MCF 10A (cell line): ENCODE data around the gene MINK1. TPM values are rescaled to one million over a fixed set of nuclear protein-coding genes. Genes with fewer than 3 reads are reported as not detected.

Experiments
- BruUV-seq: library from RNA; stranded (reverse); fragments of 400-500 nt; replicated peaks from 2 replicates; lab custom pipeline; 2021; lab: Mats Ljungman, UMichigan
- CTCF ChIA-PET: fragments of 300-600 bp; sonication (Branson Sonifier 250); formaldehyde crosslinking; extraction: SDS; loops from one replicate; lab custom pipeline; 2021; ENCODE audit warnings: antibody characterized with exemption, inconsistent platforms; lab: Yijun Ruan, JAX
- POLR2A ChIA-PET: fragments of 300-600, 350-650 bp; sonication (Branson Sonifier 250); formaldehyde crosslinking; extraction: SDS; loops from one replicate; lab custom pipeline; 2020; ENCODE audit warnings: antibody characterized with exemption, inconsistent platforms; lab: Yijun Ruan, JAX
- DNase-seq: peaks from one replicate; pipeline ENCODE4 v3.0.0-alpha.2; 2018; ENCODE audit not compliant: unreplicated experiment
- H3K27ac Mint-ChIP-seq: one replicate; pipeline ENCODE4 v1.8.0; 2022; ENCODE audit warnings: mild to moderate bottlenecking, low read depth, mixed read lengths; ENCODE audit not compliant: unreplicated experiment
- H3K27me3 Mint-ChIP-seq: one replicate; pipeline ENCODE4 v1.8.0; 2022; ENCODE audit warnings: mixed read lengths; ENCODE audit not compliant: insufficient read depth, unreplicated experiment
- H3K36me3 Mint-ChIP-seq: one replicate; pipeline ENCODE4 v1.8.0; 2022; ENCODE audit warnings: mild to moderate bottlenecking, moderate library complexity, mixed read lengths; ENCODE audit not compliant: insufficient read depth, unreplicated experiment
- H3K4me1 Mint-ChIP-seq: one replicate; pipeline ENCODE4 v1.8.0; 2022; ENCODE audit warnings: mixed read lengths; ENCODE audit not compliant: insufficient read depth, unreplicated experiment
- H3K4me3 Mint-ChIP-seq: one replicate; pipeline ENCODE4 v1.8.0; 2022; ENCODE audit warnings: mild to moderate bottlenecking, moderate library complexity, mixed read lengths; ENCODE audit not compliant: unreplicated experiment
- H3K9me3 Mint-ChIP-seq: one replicate; pipeline ENCODE4 v1.8.0; 2022; ENCODE audit warnings: mixed read lengths; ENCODE audit not compliant: unreplicated experiment
- intact Hi-C: fragments of 100-400 bp; cut with micrococcal nuclease; formaldehyde crosslinking; loops from 2 replicates; pipeline ENCODE4 v1.14.1; 2022
- total RNA-seq: library from RNA; stranded (reverse); gene quantifications from 2 replicates; pipeline ENCODE4 v1.2.3, GENCODE V29; 2022
- TF ChIP-seq, protein P1 (sequence below): fragments of 200-600 bp; IDR thresholded peaks from one replicate; pipeline ENCODE4 v1.8.0; 2022; ENCODE audit warnings: antibody characterized with exemption, mild to moderate bottlenecking; ENCODE audit not compliant: unreplicated experiment

Gene MINK1
- total RNA-seq, 1 experiment from 2014 or later, result 124 TPM

DNA sequence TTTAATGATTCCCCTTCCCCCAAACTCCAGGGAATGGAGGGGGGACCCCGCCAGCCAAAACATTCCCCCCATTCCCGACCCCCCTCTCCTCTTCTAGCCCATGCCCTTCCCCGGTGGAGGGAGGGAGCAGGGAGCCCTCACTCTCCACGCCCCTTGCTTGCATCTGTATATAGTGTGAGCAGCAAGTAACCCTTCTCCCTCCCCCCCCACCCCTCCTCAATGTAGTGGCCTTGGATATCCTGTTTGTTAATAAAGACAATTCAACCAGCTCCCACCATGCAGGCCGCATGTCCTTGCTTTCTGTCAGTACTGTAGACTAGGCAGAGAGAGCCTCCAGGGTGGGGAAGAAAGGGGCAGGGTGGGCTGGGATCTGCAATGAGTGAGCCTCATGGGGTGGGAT, 64.6 kb downstream of the MINK1 start:
- TF ChIP-seq, protein P1, sequence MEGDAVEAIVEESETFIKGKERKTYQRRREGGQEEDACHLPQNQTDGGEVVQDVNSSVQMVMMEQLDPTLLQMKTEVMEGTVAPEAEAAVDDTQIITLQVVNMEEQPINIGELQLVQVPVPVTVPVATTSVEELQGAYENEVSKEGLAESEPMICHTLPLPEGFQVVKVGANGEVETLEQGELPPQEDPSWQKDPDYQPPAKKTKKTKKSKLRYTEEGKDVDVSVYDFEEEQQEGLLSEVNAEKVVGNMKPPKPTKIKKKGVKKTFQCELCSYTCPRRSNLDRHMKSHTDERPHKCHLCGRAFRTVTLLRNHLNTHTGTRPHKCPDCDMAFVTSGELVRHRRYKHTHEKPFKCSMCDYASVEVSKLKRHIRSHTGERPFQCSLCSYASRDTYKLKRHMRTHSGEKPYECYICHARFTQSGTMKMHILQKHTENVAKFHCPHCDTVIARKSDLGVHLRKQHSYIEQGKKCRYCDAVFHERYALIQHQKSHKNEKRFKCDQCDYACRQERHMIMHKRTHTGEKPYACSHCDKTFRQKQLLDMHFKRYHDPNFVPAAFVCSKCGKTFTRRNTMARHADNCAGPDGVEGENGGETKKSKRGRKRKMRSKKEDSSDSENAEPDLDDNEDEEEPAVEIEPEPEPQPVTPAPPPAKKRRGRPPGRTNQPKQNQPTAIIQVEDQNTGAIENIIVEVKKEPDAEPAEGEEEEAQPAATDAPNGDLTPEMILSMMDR, result no peak
- POLR2A ChIA-PET, result interaction anchor here (0.6 kb wide), 1 partner anchor 74 kb away, joined by 3 read pairs; no protein-coding TSS in a partner anchor
- H3K27me3 Mint-ChIP-seq, result no peaks in the 10 kb centered on the region
- H3K36me3 Mint-ChIP-seq, result peaks cover 58% of the 10 kb centered on the region
- intact Hi-C loops, result no loop called here
- CTCF ChIA-PET, result interaction anchor here (0.6 kb wide), 1 partner anchor 105 kb away, joined by 3 read pairs; no protein-coding TSS in a partner anchor
- H3K9me3 Mint-ChIP-seq, result no peaks in the 10 kb centered on the region
- no peak overlapping the region for H3K4me3 Mint-ChIP-seq
- BruUV-seq, result no TSS peak
- no peak overlapping the region for H3K27ac Mint-ChIP-seq
- peaks cover 7% of the 10 kb centered on the region for H3K4me1 Mint-ChIP-seq
- DNase-seq, result no peak

DNA sequence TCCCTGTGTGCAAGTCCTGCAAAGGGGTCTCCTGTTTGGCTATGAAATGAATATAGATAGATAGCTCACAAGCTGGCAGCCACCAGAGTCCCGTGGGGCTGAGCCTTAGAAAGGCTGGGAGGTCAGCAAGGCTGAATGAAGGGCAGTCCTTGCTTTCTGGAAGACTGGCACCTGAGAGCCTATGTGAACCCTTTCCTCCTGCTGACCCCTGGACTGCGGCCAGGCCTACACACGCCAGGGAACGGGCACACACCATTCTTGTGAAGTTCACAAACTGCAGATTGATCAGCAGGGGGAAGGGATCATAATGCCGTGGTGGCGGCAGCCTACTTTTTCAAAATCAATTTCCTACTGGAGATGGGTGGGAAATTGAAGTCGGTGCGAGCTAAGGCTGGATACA, 65.2 kb downstream of the MINK1 start:
- TF ChIP-seq, protein P1, result no peak
- intact Hi-C loops, result no loop called here
- H3K4me1 Mint-ChIP-seq, result peaks cover 13% of the 10 kb centered on the region
- CTCF ChIA-PET, result interaction anchor here (0.6 to 1.0 kb wide), 3 partner anchors 10 to 106 kb away, joined by 3 to 5 read pairs (median 3); no protein-coding TSS in a partner anchor
- no peak for DNase-seq
- H3K36me3 Mint-ChIP-seq, result peaks cover 61% of the 10 kb centered on the region
- POLR2A ChIA-PET, result interaction anchor here (0.7 to 1.1 kb wide), 2 partner anchors 48 to 102 kb away, joined by 3 read pairs; partner anchors contain the start of gene PSMB6
- no peaks in the 10 kb centered on the region for H3K9me3 Mint-ChIP-seq
- H3K27me3 Mint-ChIP-seq, result no peaks in the 10 kb centered on the region
- no peak overlapping the region for H3K27ac Mint-ChIP-seq
- BruUV-seq, result no TSS peak
- H3K4me3 Mint-ChIP-seq, result no peak overlapping the region

DNA sequence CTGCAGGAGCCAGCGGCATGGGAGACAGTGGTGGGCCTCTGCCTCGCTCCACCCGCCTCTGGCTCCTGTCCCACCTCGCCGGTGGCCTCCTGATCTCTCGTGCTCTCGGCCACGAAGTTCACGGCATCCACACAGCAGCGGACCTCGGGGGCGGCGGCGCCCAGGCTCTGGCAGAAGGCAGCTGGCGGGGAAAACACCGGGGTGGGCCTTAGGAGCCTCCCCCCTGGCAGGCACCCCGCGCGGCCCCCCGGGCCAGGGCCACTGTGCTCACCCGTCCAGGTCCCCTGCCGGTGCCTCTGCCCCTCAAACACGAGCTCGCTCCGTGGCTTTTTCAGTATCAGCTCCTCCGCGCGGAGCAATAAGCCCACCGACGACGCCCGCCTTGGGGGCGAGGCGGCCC, 65.8 kb downstream of the MINK1 start:
- Mint-ChIP-seq H3K27ac (no peak overlapping the region), H3K9me3 (no peaks in the 10 kb centered on the region), H3K4me1 (peaks cover 17% of the 10 kb centered on the region), H3K27me3 (no peaks in the 10 kb centered on the region), H3K4me3 (no peak overlapping the region), H3K36me3 (peaks cover 58% of the 10 kb centered on the region)
- intact Hi-C loops, result no loop called here
- POLR2A ChIA-PET, result interaction anchor here (0.6 to 2.2 kb wide), 5 partner anchors 9 to 219 kb away, joined by 3 to 8 read pairs (median 3); partner anchors contain the start of genes PSMB6 and SPAG7
- CTCF ChIA-PET, result interaction anchor here (0.6 to 1.0 kb wide), 3 partner anchors 10 to 13 kb away, joined by 3 to 5 read pairs (median 3); no protein-coding TSS in a partner anchor
- DNase-seq, result no peak
- BruUV-seq, result no TSS peak
- TF ChIP-seq, protein P1, result no peak

DNA sequence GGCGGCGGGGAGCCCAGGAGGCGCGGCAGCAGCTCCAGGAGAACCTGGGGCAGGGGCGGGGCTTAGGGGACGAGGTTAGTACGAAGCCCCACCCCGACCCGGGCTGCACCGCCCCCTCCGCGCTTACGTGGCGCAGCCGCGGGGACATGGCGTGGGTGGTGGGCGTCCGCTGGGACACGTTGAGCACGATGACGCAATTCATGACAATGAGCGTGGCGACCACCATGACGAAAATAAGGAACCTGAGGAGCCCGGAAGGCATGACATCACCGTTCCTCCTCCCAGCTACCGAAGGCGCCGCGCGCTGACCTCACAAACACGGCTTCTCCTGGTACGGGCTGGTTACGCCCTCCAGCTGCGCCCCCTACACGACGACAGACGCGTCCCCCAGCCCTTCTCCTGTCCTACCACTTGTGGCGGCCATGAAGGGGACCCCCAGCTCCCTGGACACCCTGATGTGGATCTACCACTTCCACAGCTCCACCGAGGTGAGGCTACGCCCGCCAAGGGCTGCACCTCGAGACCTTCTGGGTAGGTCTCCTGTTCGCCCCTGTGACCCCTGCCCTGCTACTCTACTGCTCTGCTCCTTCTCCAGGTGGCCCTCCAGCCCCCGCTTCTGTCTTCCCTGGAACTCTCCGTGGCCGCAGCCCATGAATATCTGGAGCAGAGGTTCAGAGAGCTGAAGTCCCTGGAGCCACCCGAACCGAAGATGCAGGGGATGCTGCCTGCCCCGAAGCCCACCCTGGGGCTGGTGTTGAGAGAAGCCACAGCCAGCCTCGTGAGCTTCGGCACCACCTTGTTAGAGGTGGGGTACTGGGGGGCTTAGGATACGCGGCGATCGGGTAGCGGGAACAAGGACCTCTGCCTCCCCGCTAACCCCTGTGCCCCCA, 66.4 kb downstream of the MINK1 start, which contains the start of gene C17orf107:
Gene C17orf107, plus strand, starts transcription at position 196 of the 890 bp plus-strand sequence. Its CDS starts 227 bp downstream, at position 423.
- Mint-ChIP-seq H3K4me1 (peaks cover 17% of the 10 kb centered on the region), H3K36me3 (peaks cover 56% of the 10 kb centered on the region), H3K4me3 (no peak within 1 kb of the TSS), H3K27me3 (no peaks in the 10 kb centered on the region), H3K27ac (no peak within 1 kb of the TSS), H3K9me3 (no peaks in the 10 kb centered on the region)
- TF ChIP-seq, protein P1, result no peak
- intact Hi-C loops, result loop anchor here (5.0 to 10.0 kb wide), 2 partner anchors 332 to 1535 kb away; partner anchors contain the start of gene AIPL1
- DNase-seq, result no peak
- BruUV-seq, result no TSS peak
- CTCF ChIA-PET, result interaction anchor here (0.6 to 4.2 kb wide), 5 partner anchors 9 to 82 kb away, joined by 3 to 38 read pairs (median 3); no protein-coding TSS in a partner anchor
- POLR2A ChIA-PET, result interaction anchor here (0.6 to 2.2 kb wide), 7 partner anchors 8 to 219 kb away, joined by 3 to 8 read pairs (median 3); partner anchors contain the start of genes PSMB6 and SPAG7
